ENCODE data around the gene ZNF605.

DNA sequence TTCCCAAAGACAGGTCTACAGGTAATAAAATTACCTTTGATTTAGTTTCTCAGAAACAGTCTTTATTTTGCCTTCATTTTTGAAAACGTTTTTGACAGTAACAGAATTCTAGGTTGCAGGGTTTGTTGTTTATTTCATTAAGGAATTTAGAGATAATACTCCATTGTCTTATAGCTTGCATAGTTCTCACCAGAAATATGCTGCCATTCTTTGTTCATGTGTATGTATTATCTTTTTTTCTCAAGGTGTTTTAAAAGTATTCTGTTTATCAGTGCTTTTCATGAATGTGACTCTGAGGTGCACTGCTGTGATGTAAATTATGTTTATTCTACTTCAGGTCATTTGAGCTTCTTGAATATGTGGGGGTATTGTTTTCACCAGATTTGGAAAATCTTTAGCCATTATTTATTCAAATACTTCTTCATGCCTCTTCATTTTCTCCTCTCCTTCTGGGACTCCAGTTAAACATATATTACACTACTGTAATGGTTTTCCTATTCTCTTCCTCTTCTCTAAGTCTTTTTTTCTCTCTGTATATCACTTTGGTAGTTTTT lies 32.7 kb downstream of the ZNF605 start:
- TF ChIP-seq, protein P1, sequence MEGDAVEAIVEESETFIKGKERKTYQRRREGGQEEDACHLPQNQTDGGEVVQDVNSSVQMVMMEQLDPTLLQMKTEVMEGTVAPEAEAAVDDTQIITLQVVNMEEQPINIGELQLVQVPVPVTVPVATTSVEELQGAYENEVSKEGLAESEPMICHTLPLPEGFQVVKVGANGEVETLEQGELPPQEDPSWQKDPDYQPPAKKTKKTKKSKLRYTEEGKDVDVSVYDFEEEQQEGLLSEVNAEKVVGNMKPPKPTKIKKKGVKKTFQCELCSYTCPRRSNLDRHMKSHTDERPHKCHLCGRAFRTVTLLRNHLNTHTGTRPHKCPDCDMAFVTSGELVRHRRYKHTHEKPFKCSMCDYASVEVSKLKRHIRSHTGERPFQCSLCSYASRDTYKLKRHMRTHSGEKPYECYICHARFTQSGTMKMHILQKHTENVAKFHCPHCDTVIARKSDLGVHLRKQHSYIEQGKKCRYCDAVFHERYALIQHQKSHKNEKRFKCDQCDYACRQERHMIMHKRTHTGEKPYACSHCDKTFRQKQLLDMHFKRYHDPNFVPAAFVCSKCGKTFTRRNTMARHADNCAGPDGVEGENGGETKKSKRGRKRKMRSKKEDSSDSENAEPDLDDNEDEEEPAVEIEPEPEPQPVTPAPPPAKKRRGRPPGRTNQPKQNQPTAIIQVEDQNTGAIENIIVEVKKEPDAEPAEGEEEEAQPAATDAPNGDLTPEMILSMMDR (IDR thresholded peaks at IDR 0.05; ENCODE audit: insufficient read depth, low read length) = no peak
- TF ChIP-seq GABPA (IDR thresholded peaks at IDR 0.05; ENCODE audit: low read depth) (no peak), SPI1 (IDR thresholded peaks at IDR 0.05; ENCODE audit: borderline replicate concordance, low read depth) (no peak)

Measured in HL-60 (cell line).